B cell (primary cell): ENCODE results near the gene SPATA20. TPM values are rescaled to one million over a fixed set of nuclear protein-coding genes. Genes with fewer than 3 reads are reported as not detected.

Source experiments
- ATAC-seq: fragments of 200-7000 bp; cut with Tn5 transposase; one replicate; pipeline ENCODE4 v1.10.0; 2021; ENCODE audit warnings: low read depth, mild to moderate bottlenecking, moderate number of reproducible peaks, moderate library complexity
- CTCF ChIA-PET: fragments of 350-600 bp; sonication (Branson Sonifier 250); formaldehyde crosslinking; loops from one replicate; lab custom pipeline; 2021; ENCODE audit warnings: antibody characterized with exemption, inconsistent platforms; lab: Charles Lee
- POLR2A ChIA-PET: fragments of 350-600 bp; sonication (Branson Sonifier 250); formaldehyde crosslinking; loops from one replicate; lab custom pipeline; 2021; ENCODE audit warnings: antibody characterized with exemption; lab: Charles Lee
- DNase-seq: peaks from one replicate; pipeline ENCODE4 v3.0.0; 2013
- H2AFZ ChIP-seq: 2 replicates; pipeline ENCODE4 v1.6.1; 2012; ENCODE audit warnings: mild to moderate bottlenecking, low read depth, low read length; ENCODE audit not compliant: insufficient read depth, poor library complexity, severe bottlenecking
- H3K27ac ChIP-seq, 2 donors: 1 replicate in 1 of 2; 2 replicates in 1 of 2; pipeline ENCODE4 v1.5.1; 2012 to 2013; ENCODE audit warnings: low read length in 2 of 2, mild to moderate bottlenecking in 2 of 2, moderate library complexity in 1 of 2
- H3K27me3 ChIP-seq, 4 experiments: fragments of 200-600 bp in 1 of 4; sonication (generic) in 1 of 4; replicated peaks in 1 of 4; 1 replicate in 2 of 4; 2 replicates in 2 of 4; pipeline versions ENCODE4 v1.6.1 to v1.7.0; 2013 to 2016; ENCODE audit warnings: low read length in 3 of 4, mild to moderate bottlenecking in 2 of 4, mixed read lengths in 1 of 4, moderate library complexity in 1 of 4; ENCODE audit not compliant: insufficient read depth in 4 of 4, control insufficient read depth in 3 of 4; ENCODE audit errors: control extremely low read depth in 1 of 4
- H3K36me3 ChIP-seq, 2 experiments: replicated peaks in 1 of 2; 1 replicate in 1 of 2; 2 replicates in 1 of 2; pipeline versions ENCODE4 v1.6.1 to v1.7.1; 2013; ENCODE audit warnings: low read length in 1 of 2; ENCODE audit not compliant: insufficient read depth in 2 of 2, control insufficient read depth in 1 of 2; ENCODE audit errors: control extremely low read depth in 1 of 2, extremely low read depth in 1 of 2
- H3K4me1 ChIP-seq, 2 donors: fragments of 200-600 bp in 1 of 2; sonication (generic) in 1 of 2; 1 replicate in 1 of 2; 2 replicates in 1 of 2; pipeline versions ENCODE4 v1.5.1 to v1.6.1; 2013 to 2017; ENCODE audit warnings: low read length in 2 of 2; ENCODE audit not compliant: control insufficient read depth in 2 of 2, insufficient read depth in 2 of 2
- H3K4me2 ChIP-seq: replicated peaks from 2 replicates; pipeline ENCODE3; 2012; ENCODE audit warnings: mild to moderate bottlenecking, low read depth, low read length; ENCODE audit not compliant: poor library complexity, severe bottlenecking
- H3K4me3 ChIP-seq, 5 experiments: fragments of 200-600 bp in 1 of 5; sonication (generic) in 1 of 5; 1 replicate in 3 of 5; 2 replicates in 2 of 5; pipeline versions ENCODE4 v1.5.1 to v1.7.0; 2011 to 2016; ENCODE audit warnings: low read length in 4 of 5, mild to moderate bottlenecking in 4 of 5, low read depth in 2 of 5, control low read depth in 1 of 5, moderate library complexity in 1 of 5; ENCODE audit not compliant: insufficient read depth in 1 of 5; ENCODE audit errors: control extremely low read depth in 1 of 5, extremely low read depth in 1 of 5
- H3K79me2 ChIP-seq: fragments of 200-600 bp; sonication (generic); one replicate; pipeline ENCODE4 v1.6.0; 2016; ENCODE audit warnings: low read length; ENCODE audit not compliant: control insufficient read depth, insufficient read depth
- H3K9ac ChIP-seq: fragments of 200-600 bp; sonication (generic); 2 replicates; pipeline ENCODE4 v1.6.1; 2017; ENCODE audit warnings: mild to moderate bottlenecking, low read length, moderate library complexity
- H3K9me3 ChIP-seq, 3 donors: one replicate each; pipeline versions ENCODE4 v1.6.1 to v1.7.1; 2013; ENCODE audit warnings: low read length in 2 of 3; ENCODE audit not compliant: control insufficient read depth in 2 of 3, insufficient read depth in 1 of 3; ENCODE audit errors: control extremely low read depth in 1 of 3
- H4K20me1 ChIP-seq: 2 replicates; pipeline ENCODE4 v1.6.0; 2012; ENCODE audit warnings: mild to moderate bottlenecking, low read length; ENCODE audit not compliant: insufficient read depth, control insufficient read depth, poor library complexity, severe bottlenecking
- H3K27ac Mint-ChIP-seq: one replicate; pipeline ENCODE4 v1.8.0; 2021; ENCODE audit warnings: mixed read lengths
- H3K27me3 Mint-ChIP-seq: one replicate; pipeline ENCODE4 v1.8.0; 2021; ENCODE audit warnings: mixed read lengths
- H3K4me1 Mint-ChIP-seq: one replicate; pipeline ENCODE4 v1.8.0; 2021; ENCODE audit warnings: mixed read lengths
- H3K4me3 Mint-ChIP-seq: one replicate; pipeline ENCODE4 v1.8.0; 2021; ENCODE audit warnings: mixed read lengths
- H3K9me3 Mint-ChIP-seq: one replicate; pipeline ENCODE4 v1.8.0; 2022; ENCODE audit warnings: mixed read lengths; ENCODE audit not compliant: insufficient read depth
- EZH2 ChIP-seq: IDR thresholded peaks from 2 replicates; pipeline ENCODE4 v1.6.1; 2012; ENCODE audit warnings: borderline replicate concordance, low read depth, mild to moderate bottlenecking, moderate library complexity, low read length; ENCODE audit not compliant: insufficient read depth, poor library complexity, severe bottlenecking
- WGBS: methylation state at CpG from one replicate; pipeline ENCODE4 v1.1.5; 2013; ENCODE audit warnings: missing lambda C conversion rate; ENCODE audit not compliant: insufficient coverage; 5-methylcytosine and 5-hydroxymethylcytosine counted together
- intact Hi-C: fragments of 100-400 bp; cut with micrococcal nuclease; formaldehyde crosslinking; loops from one replicate; pipeline ENCODE4 v1.10.0; 2022
- polyA plus RNA-seq: library from polyadenylated mRNA; depleted of rRNA; stranded (reverse); fragments of >200 nt; gene quantifications from 2 replicates; pipeline ENCODE4 v1.2.3, GENCODE V29; 2012
- total RNA-seq, 2 donors: library from RNA; stranded (reverse); fragments of 120-200 nt in 1 of 2; gene quantifications; 1 replicate in 1 of 2; 2 replicates in 1 of 2; pipeline versions ENCODE4 v1.2.3 to v1.2.4, GENCODE V29; 2013 to 2022
- TF ChIP-seq, protein P1 (sequence below): fragments of 200-600 bp; IDR thresholded peaks from one replicate; pipeline ENCODE4 v1.8.0; 2022; ENCODE audit warnings: antibody characterized with exemption, mild to moderate bottlenecking

SPATA20 gene
- total and polyA plus RNA-seq, 2 donors (not counting 1 experiment from before 2014, with no cell fraction given), result 61.7 to 68.5 TPM

DNA sequence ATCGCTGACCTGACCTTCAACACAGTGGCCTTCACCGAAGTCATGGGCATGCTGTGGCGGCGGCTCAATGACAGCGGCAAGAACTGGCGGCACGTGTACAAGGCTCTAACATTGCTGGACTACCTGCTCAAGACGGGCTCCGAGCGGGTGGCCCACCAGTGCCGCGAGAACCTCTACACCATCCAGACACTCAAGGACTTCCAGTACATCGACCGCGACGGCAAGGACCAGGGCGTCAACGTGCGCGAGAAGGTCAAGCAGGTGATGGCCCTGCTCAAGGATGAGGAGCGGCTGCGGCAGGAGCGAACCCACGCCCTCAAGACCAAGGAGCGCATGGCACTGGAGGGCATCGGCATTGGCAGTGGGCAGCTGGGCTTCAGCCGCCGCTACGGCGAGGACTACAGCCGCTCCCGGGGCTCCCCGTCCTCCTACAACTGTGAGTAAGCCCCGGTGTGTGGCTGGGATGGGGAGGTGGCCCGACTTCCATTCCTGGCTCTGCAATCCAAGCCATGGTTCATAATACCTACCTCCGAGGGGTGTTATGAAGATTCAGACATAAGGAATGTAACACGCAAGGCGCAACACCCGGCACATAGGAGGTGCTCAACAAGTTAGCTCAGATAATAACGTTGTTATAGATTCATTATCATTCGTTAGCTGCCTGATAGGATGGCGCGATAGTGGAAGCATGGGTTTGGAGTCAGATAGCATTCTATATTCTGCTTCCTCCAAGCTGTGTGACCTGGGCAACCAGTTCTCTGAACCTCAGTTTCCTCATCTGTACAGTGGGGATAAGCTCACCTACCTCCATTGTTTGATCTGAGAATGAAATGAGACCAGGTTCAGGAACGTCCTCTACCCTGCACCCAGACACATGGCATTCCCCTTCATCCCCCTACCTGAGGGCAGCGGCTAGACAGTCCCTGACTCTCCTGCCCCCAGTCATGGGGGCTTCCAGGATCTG is 10.0 kb upstream of the SPATA20 start:
- intact Hi-C loops, result no loop called here
- WGBS, result 97% methylated on average over 45 of the region's 45 CpGs
- Mint-ChIP-seq H3K9me3 (no peaks in the 10 kb centered on the region), H3K27ac (no peak overlapping the region), H3K4me3 (no peak overlapping the region), H3K4me1 (peaks cover 9% of the 10 kb centered on the region), H3K27me3 (peaks cover 41% of the 10 kb centered on the region)
- Histone ChIP-seq H3K27me3 (peaks cover 0 to 35% (median 13%) of the 10 kb centered on the region in 4 experiments), H2AFZ (no peak overlapping the region), H3K36me3 (no peaks in the 10 kb centered on the region), H3K9me3 (peaks cover 0 to 4% (median 0%) of the 10 kb centered on the region in 3 donors), H3K79me2 (no peaks in the 10 kb centered on the region), H3K4me2 (no peak overlapping the region), H3K4me1 (peaks cover 17 to 22% of the 10 kb centered on the region in 2 donors), H3K27ac (no peak overlapping the region), H3K9ac (no peak overlapping the region), H4K20me1 (no peaks in the 10 kb centered on the region), H3K4me3 (no peak overlapping the region)
- CTCF ChIA-PET, result no interaction called here
- ATAC-seq (no peak), DNase-seq (no peak)
- POLR2A ChIA-PET, result interaction anchor here (0.7 kb wide), 1 partner anchor 30 kb away, joined by 3 read pairs; no protein-coding TSS in a partner anchor
- no peak for TF ChIP-seq EZH2
- TF ChIP-seq, protein P1, sequence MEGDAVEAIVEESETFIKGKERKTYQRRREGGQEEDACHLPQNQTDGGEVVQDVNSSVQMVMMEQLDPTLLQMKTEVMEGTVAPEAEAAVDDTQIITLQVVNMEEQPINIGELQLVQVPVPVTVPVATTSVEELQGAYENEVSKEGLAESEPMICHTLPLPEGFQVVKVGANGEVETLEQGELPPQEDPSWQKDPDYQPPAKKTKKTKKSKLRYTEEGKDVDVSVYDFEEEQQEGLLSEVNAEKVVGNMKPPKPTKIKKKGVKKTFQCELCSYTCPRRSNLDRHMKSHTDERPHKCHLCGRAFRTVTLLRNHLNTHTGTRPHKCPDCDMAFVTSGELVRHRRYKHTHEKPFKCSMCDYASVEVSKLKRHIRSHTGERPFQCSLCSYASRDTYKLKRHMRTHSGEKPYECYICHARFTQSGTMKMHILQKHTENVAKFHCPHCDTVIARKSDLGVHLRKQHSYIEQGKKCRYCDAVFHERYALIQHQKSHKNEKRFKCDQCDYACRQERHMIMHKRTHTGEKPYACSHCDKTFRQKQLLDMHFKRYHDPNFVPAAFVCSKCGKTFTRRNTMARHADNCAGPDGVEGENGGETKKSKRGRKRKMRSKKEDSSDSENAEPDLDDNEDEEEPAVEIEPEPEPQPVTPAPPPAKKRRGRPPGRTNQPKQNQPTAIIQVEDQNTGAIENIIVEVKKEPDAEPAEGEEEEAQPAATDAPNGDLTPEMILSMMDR, result no peak
